Astrocyte (in vitro differentiated cells and primary cell): ENCODE measurements around the gene LIN7A. TPM values are rescaled to one million over a fixed set of nuclear protein-coding genes. Genes with fewer than 3 reads are reported as not detected.
"Not testable (repeated sequence)": the region's sequence is repeated elsewhere in the genome, so short reads cannot be mapped to it uniquely, and the experiment has no call there.

Experiments used
- DNase-seq: peaks from one replicate; pipeline ENCODE4 v3.0.0-alpha.2; 2010; ENCODE audit warnings: low read depth
- FAIRE-seq: peaks from 2 replicates; lab custom pipeline; 2011; peaks lifted over from hg19 to GRCh38; lab: Jason Lieb, UNC
- H2AFZ ChIP-seq: 2 replicates; pipeline ENCODE4 v1.6.0; 2012; ENCODE audit warnings: low read depth, low read length, inconsistent platforms
- H3K27ac ChIP-seq: 2 replicates; pipeline ENCODE4 v1.5.1; 2011; ENCODE audit warnings: low read depth, low read length, inconsistent platforms
- H3K27me3 ChIP-seq: 2 replicates; pipeline ENCODE4 v1.6.0; 2011; ENCODE audit warnings: low read length, inconsistent platforms; ENCODE audit not compliant: insufficient read depth
- H3K36me3 ChIP-seq: 2 replicates; pipeline ENCODE4 v1.5.1; 2011; ENCODE audit warnings: low read length, inconsistent platforms; ENCODE audit not compliant: insufficient read depth
- H3K4me1 ChIP-seq: 2 replicates; pipeline ENCODE4 v1.5.1; 2011; ENCODE audit warnings: low read length, inconsistent platforms; ENCODE audit not compliant: insufficient read depth
- H3K4me2 ChIP-seq: 2 replicates; pipeline ENCODE4 v1.6.0; 2012; ENCODE audit warnings: low read length, inconsistent platforms
- H3K4me3 ChIP-seq: 2 replicates; pipeline ENCODE4 v1.5.1; 2011; ENCODE audit warnings: low read depth, mild to moderate bottlenecking, low read length, inconsistent platforms; ENCODE audit not compliant: insufficient read depth
- H3K79me2 ChIP-seq: 2 replicates; pipeline ENCODE4 v1.6.0; 2012; ENCODE audit warnings: mild to moderate bottlenecking, low read length, inconsistent platforms; ENCODE audit not compliant: insufficient read depth
- H3K9ac ChIP-seq: 2 replicates; pipeline ENCODE4 v1.6.0; 2012; ENCODE audit warnings: mild to moderate bottlenecking, low read length, inconsistent platforms
- H3K9me3 ChIP-seq: 2 replicates; pipeline ENCODE4 v1.5.1; 2012; ENCODE audit warnings: low read depth, mild to moderate bottlenecking, low read length, inconsistent platforms; ENCODE audit not compliant: insufficient read depth
- H4K20me1 ChIP-seq: 2 replicates; pipeline ENCODE4 v1.6.0; 2012; ENCODE audit warnings: low read length, inconsistent platforms; ENCODE audit not compliant: insufficient read depth
- H3K27ac Mint-ChIP-seq: one replicate; pipeline ENCODE4 v1.8.0; 2021; ENCODE audit warnings: mild to moderate bottlenecking, mixed read lengths; ENCODE audit not compliant: unreplicated experiment
- H3K27me3 Mint-ChIP-seq: one replicate; pipeline ENCODE4 v1.8.0; 2021; ENCODE audit warnings: low read depth, mixed read lengths; ENCODE audit not compliant: unreplicated experiment
- H3K36me3 Mint-ChIP-seq: one replicate; pipeline ENCODE4 v1.8.0; 2021; ENCODE audit warnings: low read depth, mixed read lengths; ENCODE audit not compliant: unreplicated experiment
- H3K4me1 Mint-ChIP-seq: one replicate; pipeline ENCODE4 v1.8.0; 2021; ENCODE audit warnings: low read depth, mixed read lengths; ENCODE audit not compliant: unreplicated experiment
- H3K4me3 Mint-ChIP-seq: one replicate; pipeline ENCODE4 v1.8.0; 2021; ENCODE audit warnings: mild to moderate bottlenecking, moderate library complexity, mixed read lengths; ENCODE audit not compliant: unreplicated experiment
- H3K9me3 Mint-ChIP-seq: one replicate; pipeline ENCODE4 v1.8.0; 2021; ENCODE audit warnings: mild to moderate bottlenecking, mixed read lengths; ENCODE audit not compliant: unreplicated experiment
- EZH2 ChIP-seq: IDR thresholded peaks from 2 replicates; pipeline ENCODE4 v1.6.1; 2012; ENCODE audit warnings: mild to moderate bottlenecking, low read length, inconsistent platforms; ENCODE audit not compliant: insufficient read depth
- total RNA-seq: library from RNA; stranded (reverse); gene quantifications from 2 replicates; pipeline ENCODE4 v1.2.1, GENCODE V29; 2021
- TF ChIP-seq, protein P1 (sequence below): IDR thresholded peaks from 2 replicates; pipeline ENCODE4 v1.5.1; 2011; ENCODE audit warnings: low read depth, mild to moderate bottlenecking, inconsistent platforms, low read length, moderate library complexity; ENCODE audit not compliant: insufficient read depth

The LIN7A gene
- total RNA-seq, 1 donor from 2014 or later: 1.6 TPM

DNA sequence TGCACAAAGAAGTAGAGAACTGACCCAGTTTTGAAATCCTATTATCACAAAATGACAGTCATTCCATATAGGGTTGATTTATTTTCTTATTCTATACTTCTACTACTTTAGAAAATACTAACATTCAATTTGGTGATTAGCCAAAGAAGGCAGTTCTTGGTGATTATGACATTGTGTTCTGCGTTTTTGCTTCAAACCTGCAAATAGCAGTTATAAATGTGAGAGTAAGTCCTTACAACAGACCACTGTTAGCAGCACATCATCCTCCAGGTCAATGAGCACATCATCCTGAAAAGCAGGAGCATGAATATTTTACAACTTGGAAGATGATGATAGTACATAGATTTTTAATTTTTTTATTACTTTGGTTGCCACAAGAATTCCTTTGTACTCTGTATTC is 53.1 kb downstream of the LIN7A start:
- no peaks in the 10 kb centered on the region for H3K9me3 Mint-ChIP-seq
- H3K27ac Mint-ChIP-seq: no peak overlapping the region
- H3K27me3 Mint-ChIP-seq: no peaks in the 10 kb centered on the region
- Histone ChIP-seq H3K9ac (no peak overlapping the region), H3K9me3 (no peaks in the 10 kb centered on the region), H2AFZ (no peak overlapping the region), H3K27me3 (no peaks in the 10 kb centered on the region), H3K36me3 (no peaks in the 10 kb centered on the region), H3K27ac (no peak overlapping the region), H3K4me3 (no peak overlapping the region), H3K79me2 (no peaks in the 10 kb centered on the region), H3K4me1 (no peaks in the 10 kb centered on the region), H3K4me2 (no peak overlapping the region), H4K20me1 (no peaks in the 10 kb centered on the region)
- no peaks in the 10 kb centered on the region for H3K36me3 Mint-ChIP-seq
- no peaks in the 10 kb centered on the region for H3K4me1 Mint-ChIP-seq
- TF ChIP-seq, protein P1, sequence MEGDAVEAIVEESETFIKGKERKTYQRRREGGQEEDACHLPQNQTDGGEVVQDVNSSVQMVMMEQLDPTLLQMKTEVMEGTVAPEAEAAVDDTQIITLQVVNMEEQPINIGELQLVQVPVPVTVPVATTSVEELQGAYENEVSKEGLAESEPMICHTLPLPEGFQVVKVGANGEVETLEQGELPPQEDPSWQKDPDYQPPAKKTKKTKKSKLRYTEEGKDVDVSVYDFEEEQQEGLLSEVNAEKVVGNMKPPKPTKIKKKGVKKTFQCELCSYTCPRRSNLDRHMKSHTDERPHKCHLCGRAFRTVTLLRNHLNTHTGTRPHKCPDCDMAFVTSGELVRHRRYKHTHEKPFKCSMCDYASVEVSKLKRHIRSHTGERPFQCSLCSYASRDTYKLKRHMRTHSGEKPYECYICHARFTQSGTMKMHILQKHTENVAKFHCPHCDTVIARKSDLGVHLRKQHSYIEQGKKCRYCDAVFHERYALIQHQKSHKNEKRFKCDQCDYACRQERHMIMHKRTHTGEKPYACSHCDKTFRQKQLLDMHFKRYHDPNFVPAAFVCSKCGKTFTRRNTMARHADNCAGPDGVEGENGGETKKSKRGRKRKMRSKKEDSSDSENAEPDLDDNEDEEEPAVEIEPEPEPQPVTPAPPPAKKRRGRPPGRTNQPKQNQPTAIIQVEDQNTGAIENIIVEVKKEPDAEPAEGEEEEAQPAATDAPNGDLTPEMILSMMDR: no peak
- no peak for TF ChIP-seq EZH2
- H3K4me3 Mint-ChIP-seq: no peak overlapping the region
- DNase-seq: no peak
- no peak for FAIRE-seq

DNA sequence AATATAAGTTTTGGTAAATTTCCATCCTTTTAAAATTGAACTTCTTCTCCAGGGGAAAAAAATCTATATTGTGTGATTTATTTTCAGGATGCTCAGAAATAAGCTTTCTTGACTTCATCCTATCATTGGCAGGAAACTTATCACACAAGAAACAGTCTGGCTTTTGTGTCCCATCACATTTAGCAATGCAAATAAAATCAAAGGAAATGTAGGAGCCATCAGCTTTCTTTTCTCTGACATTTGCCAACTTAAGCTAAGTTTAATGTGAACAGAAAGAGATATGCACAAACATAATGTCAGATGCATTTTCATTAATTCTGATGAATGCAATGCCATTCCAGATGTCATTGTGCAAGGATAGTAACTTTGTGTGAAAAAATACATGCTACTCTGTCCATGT is 56.6 kb downstream of the LIN7A start:
- no peaks in the 10 kb centered on the region for H3K9me3 Mint-ChIP-seq
- H3K79me2 ChIP-seq: no peaks in the 10 kb centered on the region
- TF ChIP-seq EZH2: no peak
- TF ChIP-seq, protein P1: no peak
- H3K27me3 ChIP-seq: no peaks in the 10 kb centered on the region
- H3K36me3 Mint-ChIP-seq: no peaks in the 10 kb centered on the region
- DNase-seq: no peak
- no peak overlapping the region for H2AFZ ChIP-seq
- H3K9ac ChIP-seq: no peak overlapping the region
- no peak overlapping the region for H3K4me2 ChIP-seq
- H3K27ac Mint-ChIP-seq: no peak overlapping the region
- FAIRE-seq: no peak
- H3K4me1 Mint-ChIP-seq: peaks cover 6% of the 10 kb centered on the region
- no peak overlapping the region for H3K27ac ChIP-seq
- no peaks in the 10 kb centered on the region for H4K20me1 ChIP-seq
- no peaks in the 10 kb centered on the region for H3K4me1 ChIP-seq
- no peak overlapping the region for H3K4me3 Mint-ChIP-seq
- H3K36me3 ChIP-seq: no peaks in the 10 kb centered on the region
- no peaks in the 10 kb centered on the region for H3K9me3 ChIP-seq
- no peak overlapping the region for H3K4me3 ChIP-seq
- H3K27me3 Mint-ChIP-seq: no peaks in the 10 kb centered on the region

DNA sequence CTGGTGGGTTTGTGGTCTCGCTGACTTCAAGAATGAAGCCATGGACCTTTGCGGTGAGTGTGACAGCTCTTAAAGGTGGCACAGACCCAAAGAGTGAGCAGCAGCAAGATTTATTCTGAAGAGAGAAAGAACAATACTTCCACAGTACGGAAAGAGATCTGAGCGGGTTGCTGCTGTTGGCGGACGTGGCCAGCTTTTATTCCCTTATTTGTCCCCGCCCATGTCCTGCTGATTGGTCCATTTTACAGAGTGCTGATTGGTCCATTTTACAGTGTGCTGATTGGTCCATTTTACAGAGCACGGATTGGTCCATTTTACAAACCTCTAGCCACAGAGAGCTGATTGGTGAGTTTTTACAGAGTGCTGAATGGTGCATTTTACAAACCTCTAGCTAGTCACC is 59.3 kb downstream of the LIN7A start:
- H2AFZ ChIP-seq, H3K27ac Mint-ChIP-seq, H3K4me3 Mint-ChIP-seq: not testable (repeated sequence)

More for the DNA sequence above, 59.3 kb downstream of the LIN7A start:
- not testable (repeated sequence) for H3K9me3 ChIP-seq, H4K20me1 ChIP-seq, H3K4me1 ChIP-seq, DNase-seq, H3K36me3 Mint-ChIP-seq, H3K4me1 Mint-ChIP-seq, H3K4me3 ChIP-seq, FAIRE-seq, H3K9ac ChIP-seq, H3K27ac ChIP-seq, H3K36me3 ChIP-seq, H3K27me3 ChIP-seq, H3K4me2 ChIP-seq, H3K9me3 Mint-ChIP-seq, H3K79me2 ChIP-seq, H3K27me3 Mint-ChIP-seq
